AG08395 (cell line): ENCODE data around the gene HLF.
"Not testable (repeated sequence)": the region's sequence is repeated elsewhere in the genome, so short reads cannot be mapped to it uniquely, and the experiment has no call there.

Experiments
- DNase-seq: peaks from one replicate; pipeline ENCODE4 v3.0.0; 2012; ENCODE audit warnings: mixed read lengths, low spot score

HLF gene

GRCh38 chr17:55312852-55313251, 48.1 kb downstream of the HLF start:
- no peak for DNase-seq

GRCh38 chr17:55314061-55314783, 49.5 kb downstream of the HLF start:
- DNase-seq, result no peak

GRCh38 chr17:55314784-55315491, 50.2 kb downstream of the HLF start:
- no peak for DNase-seq

GRCh38 chr17:55316499-55316898, 51.7 kb downstream of the HLF start:
- DNase-seq, result no peak

GRCh38 chr17:55317284-55317683, 52.5 kb downstream of the HLF start:
- no peak for DNase-seq

GRCh38 chr17:55318081-55318480, 53.3 kb downstream of the HLF start:
- DNase-seq, result no peak

- no peak for DNase-seq
Measured at GRCh38 chr17:55318715-55319487, 54.1 kb downstream of the HLF start.

- DNase-seq, result no peak
Measured at GRCh38 chr17:55319933-55320593, 55.3 kb downstream of the HLF start.

- no peak for DNase-seq
Measured at GRCh38 chr17:55320594-55321426, 56.0 kb downstream of the HLF start.

GRCh38 chr17:55321427-55322060, 56.8 kb downstream of the HLF start:
- DNase-seq, result no peak

GRCh38 chr17:55322453-55322985, 57.8 kb downstream of the HLF start:
- peak; percentile 20 for DNase-seq

GRCh38 chr17:55323518-55324295, 58.9 kb downstream of the HLF start:
- DNase-seq, result no peak

- DNase-seq, result no peak
Measured at GRCh38 chr17:55324296-55324978, 59.7 kb downstream of the HLF start.

GRCh38 chr17:55325406-55325805, 60.6 kb downstream of the HLF start:
- DNase-seq, result no peak

- DNase-seq, result no peak
Measured at GRCh38 chr17:55326030-55326429, 61.3 kb downstream of the HLF start.

GRCh38 chr17:55327225-55328088, 62.7 kb downstream of the HLF start:
- no peak for DNase-seq

GRCh38 chr17:55328514-55328913, 63.8 kb downstream of the HLF start:
- DNase-seq, result not testable (repeated sequence)

GRCh38 chr17:55330344-55330933, 65.7 kb downstream of the HLF start:
- DNase-seq, result no peak
